Measurements from ENCODE around the gene KTN1.

Gene KTN1

DNA sequence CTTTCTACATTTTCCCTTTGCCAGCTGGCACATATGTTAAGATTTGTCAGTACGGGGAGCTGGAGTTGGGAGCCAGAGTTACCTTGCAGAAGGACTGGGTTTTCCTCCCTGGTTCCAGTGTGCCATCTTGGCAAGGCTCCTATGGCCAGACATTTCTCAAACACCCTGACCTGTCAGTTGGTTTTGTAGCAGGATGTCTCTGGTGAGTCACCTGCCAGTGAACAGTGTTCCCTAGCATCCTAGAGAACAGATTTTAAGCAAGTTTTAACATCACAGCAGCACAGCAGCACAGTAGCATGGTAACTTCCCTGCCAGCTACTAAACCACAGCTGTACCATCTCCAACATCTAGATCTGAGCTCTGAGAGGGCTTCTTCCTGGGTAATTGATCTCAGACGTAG is 26.2 kb upstream of the KTN1 start:
- DNase-seq (ENCODE audit: low read depth, low spot score): no peak
- TF ChIP-seq, protein P1, sequence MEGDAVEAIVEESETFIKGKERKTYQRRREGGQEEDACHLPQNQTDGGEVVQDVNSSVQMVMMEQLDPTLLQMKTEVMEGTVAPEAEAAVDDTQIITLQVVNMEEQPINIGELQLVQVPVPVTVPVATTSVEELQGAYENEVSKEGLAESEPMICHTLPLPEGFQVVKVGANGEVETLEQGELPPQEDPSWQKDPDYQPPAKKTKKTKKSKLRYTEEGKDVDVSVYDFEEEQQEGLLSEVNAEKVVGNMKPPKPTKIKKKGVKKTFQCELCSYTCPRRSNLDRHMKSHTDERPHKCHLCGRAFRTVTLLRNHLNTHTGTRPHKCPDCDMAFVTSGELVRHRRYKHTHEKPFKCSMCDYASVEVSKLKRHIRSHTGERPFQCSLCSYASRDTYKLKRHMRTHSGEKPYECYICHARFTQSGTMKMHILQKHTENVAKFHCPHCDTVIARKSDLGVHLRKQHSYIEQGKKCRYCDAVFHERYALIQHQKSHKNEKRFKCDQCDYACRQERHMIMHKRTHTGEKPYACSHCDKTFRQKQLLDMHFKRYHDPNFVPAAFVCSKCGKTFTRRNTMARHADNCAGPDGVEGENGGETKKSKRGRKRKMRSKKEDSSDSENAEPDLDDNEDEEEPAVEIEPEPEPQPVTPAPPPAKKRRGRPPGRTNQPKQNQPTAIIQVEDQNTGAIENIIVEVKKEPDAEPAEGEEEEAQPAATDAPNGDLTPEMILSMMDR (IDR thresholded peaks at IDR 0.05; ENCODE audit: low read depth, low read length): no peak
- no peak overlapping the region for H3K4me3 ChIP-seq (ENCODE audit: low read depth, low read length)
- in situ Hi-C loops (cut with HindIII; ENCODE audit: low sequenced_read_pairs): no loop called here

DNA sequence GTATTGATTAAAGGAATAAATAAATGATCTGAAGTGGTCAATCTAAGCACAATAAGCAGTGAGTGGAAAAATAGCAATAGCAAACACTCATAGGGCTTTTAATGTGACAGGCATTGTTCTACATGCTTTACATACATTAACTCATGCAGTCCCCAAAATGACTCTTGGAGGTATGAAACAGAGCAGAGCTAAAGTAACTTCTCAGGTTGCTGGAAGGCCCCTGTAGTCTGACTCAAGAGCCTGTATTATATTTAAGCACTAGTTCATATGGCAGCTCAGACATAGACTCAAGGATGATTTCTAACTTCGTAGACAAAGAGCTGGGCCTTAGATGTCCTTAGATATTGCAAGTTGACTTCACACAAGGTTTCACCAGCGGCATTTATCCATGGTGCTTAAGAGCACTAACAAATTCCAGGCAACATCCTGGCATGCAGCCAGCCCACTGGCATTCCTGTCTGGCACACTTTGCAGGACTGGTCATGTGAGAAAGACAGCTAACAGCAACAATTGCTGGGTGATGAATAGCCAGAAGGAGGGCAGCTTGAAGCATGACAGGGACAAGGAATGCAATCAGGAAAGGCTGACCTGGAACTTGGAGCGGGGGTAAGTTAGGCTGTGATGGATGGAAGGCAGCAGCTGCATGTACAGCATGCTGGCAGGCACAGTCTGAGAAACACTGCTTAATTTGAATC is 22.9 kb upstream of the KTN1 start:
- H3K4me3 ChIP-seq (ENCODE audit: low read depth, low read length): no peak overlapping the region
- TF ChIP-seq, protein P1 (IDR thresholded peaks at IDR 0.05; ENCODE audit: low read depth, low read length): no peak
- peak; percentile 91 for DNase-seq (ENCODE audit: low read depth, low spot score)
- in situ Hi-C loops (cut with HindIII; ENCODE audit: low sequenced_read_pairs): no loop called here

DNA sequence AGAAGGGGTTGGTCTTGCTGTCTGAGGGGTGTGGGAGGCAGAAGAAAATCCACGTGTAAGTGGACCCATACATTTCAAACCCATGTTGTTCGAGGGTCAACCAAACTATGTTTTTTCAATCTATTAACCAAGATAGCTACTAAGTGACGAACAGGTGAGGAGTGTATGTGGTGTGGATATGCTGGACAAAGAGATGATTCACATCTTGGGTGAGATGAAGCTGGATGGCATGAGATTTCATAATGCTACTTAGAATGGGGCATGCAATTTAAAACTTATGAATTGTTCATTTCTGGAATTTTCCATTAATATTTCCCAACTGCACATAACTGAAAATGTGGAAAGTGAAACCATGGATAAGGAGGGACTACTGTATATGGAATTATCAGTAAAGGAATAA is 17.9 kb upstream of the KTN1 start:
- TF ChIP-seq, protein P1 (IDR thresholded peaks at IDR 0.05; ENCODE audit: low read depth, low read length): no peak
- H3K4me3 ChIP-seq (ENCODE audit: low read depth, low read length): no peak overlapping the region
- no peak for DNase-seq (ENCODE audit: low read depth, low spot score)
- in situ Hi-C loops (cut with HindIII; ENCODE audit: low sequenced_read_pairs): no loop called here

DNA sequence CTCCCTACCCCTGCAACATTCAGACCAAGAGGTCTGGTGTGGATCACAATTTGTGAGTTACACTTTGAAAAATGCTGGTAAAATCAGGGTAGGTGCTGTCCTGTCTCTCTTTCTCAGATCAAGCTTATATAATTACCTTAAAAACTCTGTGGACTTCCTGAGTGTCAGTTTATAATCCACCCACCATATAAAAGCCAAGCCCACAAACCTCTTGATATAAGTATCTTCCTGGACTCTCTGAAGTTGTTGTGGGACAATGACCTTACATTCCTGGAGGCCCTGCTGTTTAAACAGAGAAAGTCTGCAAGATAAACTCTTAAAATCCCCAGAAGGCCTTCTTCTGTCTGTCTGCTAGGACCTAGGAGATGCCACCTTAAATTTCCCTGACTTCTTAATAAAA is 11.4 kb upstream of the KTN1 start:
- in situ Hi-C loops (cut with HindIII; ENCODE audit: low sequenced_read_pairs): no loop called here
- TF ChIP-seq, protein P1 (IDR thresholded peaks at IDR 0.05; ENCODE audit: low read depth, low read length): no peak
- no peak overlapping the region for H3K4me3 ChIP-seq (ENCODE audit: low read depth, low read length)
- no peak for DNase-seq (ENCODE audit: low read depth, low spot score)

DNA sequence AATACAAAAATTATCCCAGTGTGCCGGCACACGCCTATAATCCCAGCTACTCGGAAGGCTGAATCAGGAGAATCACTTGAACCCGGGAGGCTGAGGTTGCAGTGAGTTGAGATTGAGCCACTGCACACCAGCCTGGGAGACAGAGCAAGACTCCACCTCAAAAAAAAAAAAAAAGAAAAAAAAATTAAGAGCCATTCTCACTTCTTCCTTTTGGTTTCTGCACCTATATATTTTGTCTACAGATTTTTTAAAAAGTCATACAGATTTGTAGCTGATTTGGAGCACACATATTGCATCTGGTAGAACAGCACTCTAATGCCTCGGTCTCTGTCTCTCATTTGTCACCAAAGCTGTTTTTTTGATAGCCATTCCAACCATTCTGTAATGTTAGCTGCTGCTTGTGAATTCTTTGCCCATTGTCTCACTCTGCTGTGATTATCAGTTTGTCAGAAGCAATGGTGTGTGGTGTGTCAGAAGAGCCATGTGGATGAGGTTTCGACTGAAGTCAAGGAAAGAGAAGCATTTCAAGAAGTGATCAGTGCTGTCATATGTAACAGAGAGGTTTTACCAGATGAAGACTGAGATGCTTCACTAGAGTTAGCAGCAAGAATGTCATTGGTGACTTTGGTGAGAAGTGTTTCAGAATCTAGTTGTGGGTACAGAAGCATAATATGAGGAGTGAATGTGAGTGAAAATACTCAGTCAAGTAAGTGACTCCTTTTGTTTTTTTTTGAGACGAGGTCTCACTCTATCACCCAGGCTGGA is 8.7 kb upstream of the KTN1 start:
- in situ Hi-C loops (cut with HindIII; ENCODE audit: low sequenced_read_pairs): no loop called here
- DNase-seq (ENCODE audit: low read depth, low spot score): no peak
- H3K4me3 ChIP-seq (ENCODE audit: low read depth, low read length): no peak overlapping the region
- TF ChIP-seq, protein P1 (IDR thresholded peaks at IDR 0.05; ENCODE audit: low read depth, low read length): no peak

DNA sequence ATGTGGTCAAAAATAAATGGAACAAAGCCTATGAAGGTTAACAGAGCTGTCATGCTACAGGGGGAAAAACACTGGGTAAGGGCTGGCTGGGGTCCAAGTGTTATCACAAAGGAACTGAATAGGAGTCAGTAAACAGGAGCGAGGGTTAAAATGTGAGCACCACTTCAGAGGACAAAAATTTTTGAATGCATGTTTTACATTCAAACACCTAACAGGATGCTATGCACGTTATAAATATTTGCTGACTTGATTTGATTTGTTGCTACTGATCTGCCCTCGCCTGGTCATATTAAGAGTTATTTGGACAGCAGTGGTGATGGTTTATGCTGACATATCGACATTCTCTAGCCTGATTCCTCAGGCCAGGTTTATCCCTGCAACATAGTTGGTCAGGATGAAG is 7.4 kb upstream of the KTN1 start:
- no peak for DNase-seq (ENCODE audit: low read depth, low spot score)
- TF ChIP-seq, protein P1 (IDR thresholded peaks at IDR 0.05; ENCODE audit: low read depth, low read length): no peak
- H3K4me3 ChIP-seq (ENCODE audit: low read depth, low read length): no peak overlapping the region
- in situ Hi-C loops (cut with HindIII; ENCODE audit: low sequenced_read_pairs): no loop called here

Measured in astrocyte of the spinal cord (primary cell).